Lung (tissue), 12 donors: ENCODE data around the gene ATAD3B. TPM values are rescaled to one million over a fixed set of nuclear protein-coding genes. Genes with fewer than 3 reads are reported as not detected.
"Not testable (repeated sequence)": the region's sequence is repeated elsewhere in the genome, so short reads cannot be mapped to it uniquely, and the experiment has no call there.

ENCODE experiments used
- ATAC-seq: fragments of 200-7000 bp; cut with Tn5 transposase; one replicate; pipeline ENCODE4 v1.9.1; 2020; ENCODE audit warnings: moderate number of reproducible peaks; ENCODE audit not compliant: insufficient read depth, low FRiP score
- DNase-seq, 3 donors: peaks; one replicate each; pipeline ENCODE4 v3.0.0-alpha.2; 2013 to 2017
- H3K27ac ChIP-seq, 2 donors: one replicate each; pipeline ENCODE4 v1.5.1; 2013; ENCODE audit warnings: mild to moderate bottlenecking in 2 of 2, moderate library complexity in 2 of 2, control low read depth in 1 of 2, inconsistent platforms in 1 of 2, low read depth in 1 of 2, low read length in 1 of 2
- H3K27me3 ChIP-seq, 3 donors: one replicate each; pipeline ENCODE4 v1.5.1; 2013; ENCODE audit warnings: low read length in 2 of 3; ENCODE audit not compliant: control insufficient read depth in 3 of 3, insufficient read depth in 3 of 3
- H3K36me3 ChIP-seq, 4 donors: one replicate each; pipeline ENCODE4 v1.5.1; 2013; ENCODE audit warnings: low read length in 4 of 4, mild to moderate bottlenecking in 1 of 4, moderate library complexity in 1 of 4; ENCODE audit not compliant: control insufficient read depth in 4 of 4, insufficient read depth in 4 of 4
- H3K4me1 ChIP-seq, 5 donors: one replicate each; pipeline ENCODE4 v1.5.1; 2013; ENCODE audit warnings: low read length in 5 of 5, mild to moderate bottlenecking in 2 of 5, moderate library complexity in 1 of 5; ENCODE audit not compliant: control insufficient read depth in 5 of 5, insufficient read depth in 5 of 5
- H3K4me3 ChIP-seq: one replicate; pipeline ENCODE4 v1.5.1; 2013; ENCODE audit warnings: mild to moderate bottlenecking, control low read depth, moderate library complexity
- H3K9ac ChIP-seq, 2 donors: one replicate each; pipeline ENCODE4 v1.5.1; 2013; ENCODE audit warnings: low read length in 2 of 2, control low read depth in 1 of 2; ENCODE audit not compliant: insufficient read depth in 1 of 2
- H3K9me3 ChIP-seq, 4 donors: one replicate each; pipeline ENCODE4 v1.5.1; 2013; ENCODE audit warnings: low read length in 3 of 4, mild to moderate bottlenecking in 1 of 4, moderate library complexity in 1 of 4; ENCODE audit not compliant: control insufficient read depth in 4 of 4, insufficient read depth in 3 of 4
- WGBS, 2 donors: extraction: QIAGEN DNeasy Blood & Tissue Kit; methylation state at CpG; one replicate each; pipeline ENCODE4 v1.1.7; 2013; 5-methylcytosine and 5-hydroxymethylcytosine counted together
- polyA plus RNA-seq, 2 donors: library from polyadenylated mRNA; stranded (reverse); fragments of 200-250 nt; gene quantifications; one replicate each; pipeline ENCODE4 v1.2.1, GENCODE V29; 2013
- total RNA-seq, 2 donors: library from RNA; depleted of rRNA in 1 of 2; stranded (reverse); fragments of >200 nt in 1 of 2; gene quantifications; one replicate each; pipeline ENCODE4 v1.2.1, GENCODE V29; 2014 to 2021
- TF ChIP-seq, protein P1 (sequence below): IDR thresholded peaks from 2 replicates; pipeline ENCODE4 v1.5.1; 2012; ENCODE audit warnings: mild to moderate bottlenecking; ENCODE audit errors: control extremely low read depth, extremely low read depth
- donor health status: control.
- donor health status: control.
- donor health status: Bipolar disorder and iron deficiency.
- donor health status: healthy.
- donor health status: DM: yes; HTN: yes; CAD: no.

ATAD3B gene
- total and polyA plus RNA-seq, 4 donors: 21.6 to 39.0 (median 28.0) TPM

DNA sequence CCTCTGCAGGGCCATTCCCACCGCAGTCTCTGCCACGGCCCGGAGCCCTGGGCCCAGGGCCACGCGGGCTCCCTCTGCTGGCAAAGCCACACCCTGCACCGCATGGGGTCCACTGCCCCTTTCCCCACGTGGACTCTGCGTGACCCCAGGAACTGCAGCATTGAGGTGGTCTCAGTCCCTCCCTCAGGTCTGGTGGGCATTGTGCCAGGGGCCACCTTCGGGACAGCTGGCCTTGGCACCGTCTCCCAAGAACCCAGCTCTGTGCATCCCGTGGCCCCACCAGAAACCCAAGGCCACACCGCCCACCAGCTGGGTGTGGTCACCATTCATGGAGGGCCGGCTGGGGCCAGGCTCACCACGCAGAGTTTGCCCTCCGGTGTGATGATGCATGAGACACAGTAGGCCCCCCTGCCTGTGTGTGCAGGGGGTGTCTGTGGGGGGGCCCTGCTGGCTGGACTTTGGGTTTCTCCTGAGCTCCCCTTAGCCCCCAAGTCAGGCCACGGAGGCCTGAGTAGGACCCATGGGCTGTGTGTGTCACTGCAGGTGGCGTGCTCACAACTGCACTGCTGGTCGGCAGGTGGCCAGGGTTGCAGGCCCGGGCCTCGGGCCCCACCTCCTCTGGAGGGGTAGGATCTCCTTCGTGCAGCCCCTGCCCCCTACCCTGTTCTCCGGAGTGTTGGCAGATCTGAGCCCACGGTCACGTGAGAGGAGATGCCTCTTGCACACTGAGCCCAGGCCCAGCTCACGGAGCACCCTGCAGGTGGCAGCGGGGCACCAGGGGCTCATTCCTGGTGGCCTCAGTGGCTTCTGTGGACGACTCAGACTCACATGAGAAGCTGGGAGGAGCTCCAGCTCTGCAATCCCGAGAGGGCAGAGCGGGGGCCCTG, 30.3 kb upstream of the ATAD3B start:
- Histone ChIP-seq H3K27me3 (no peaks in the 10 kb centered on the region), H3K9ac (no peak overlapping the region), H3K36me3 (peaks cover 0 to 5% (median 0%) of the 10 kb centered on the region in 4 donors), H3K27ac (no peak overlapping the region), H3K4me1 (peaks cover 0 to 23% (median 14%) of the 10 kb centered on the region in 5 donors), H3K9me3 (no peaks in the 10 kb centered on the region), H3K4me3 (no peak overlapping the region)
- ATAC-seq: no peak
- TF ChIP-seq, protein P1, sequence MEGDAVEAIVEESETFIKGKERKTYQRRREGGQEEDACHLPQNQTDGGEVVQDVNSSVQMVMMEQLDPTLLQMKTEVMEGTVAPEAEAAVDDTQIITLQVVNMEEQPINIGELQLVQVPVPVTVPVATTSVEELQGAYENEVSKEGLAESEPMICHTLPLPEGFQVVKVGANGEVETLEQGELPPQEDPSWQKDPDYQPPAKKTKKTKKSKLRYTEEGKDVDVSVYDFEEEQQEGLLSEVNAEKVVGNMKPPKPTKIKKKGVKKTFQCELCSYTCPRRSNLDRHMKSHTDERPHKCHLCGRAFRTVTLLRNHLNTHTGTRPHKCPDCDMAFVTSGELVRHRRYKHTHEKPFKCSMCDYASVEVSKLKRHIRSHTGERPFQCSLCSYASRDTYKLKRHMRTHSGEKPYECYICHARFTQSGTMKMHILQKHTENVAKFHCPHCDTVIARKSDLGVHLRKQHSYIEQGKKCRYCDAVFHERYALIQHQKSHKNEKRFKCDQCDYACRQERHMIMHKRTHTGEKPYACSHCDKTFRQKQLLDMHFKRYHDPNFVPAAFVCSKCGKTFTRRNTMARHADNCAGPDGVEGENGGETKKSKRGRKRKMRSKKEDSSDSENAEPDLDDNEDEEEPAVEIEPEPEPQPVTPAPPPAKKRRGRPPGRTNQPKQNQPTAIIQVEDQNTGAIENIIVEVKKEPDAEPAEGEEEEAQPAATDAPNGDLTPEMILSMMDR: peak; percentile 41
- peak in 2 of 3 donors; percentile 46 to 63 for DNase-seq
- WGBS, 2 donors: 35 to 38% methylated on average over 29 of the region's 29 CpGs

DNA sequence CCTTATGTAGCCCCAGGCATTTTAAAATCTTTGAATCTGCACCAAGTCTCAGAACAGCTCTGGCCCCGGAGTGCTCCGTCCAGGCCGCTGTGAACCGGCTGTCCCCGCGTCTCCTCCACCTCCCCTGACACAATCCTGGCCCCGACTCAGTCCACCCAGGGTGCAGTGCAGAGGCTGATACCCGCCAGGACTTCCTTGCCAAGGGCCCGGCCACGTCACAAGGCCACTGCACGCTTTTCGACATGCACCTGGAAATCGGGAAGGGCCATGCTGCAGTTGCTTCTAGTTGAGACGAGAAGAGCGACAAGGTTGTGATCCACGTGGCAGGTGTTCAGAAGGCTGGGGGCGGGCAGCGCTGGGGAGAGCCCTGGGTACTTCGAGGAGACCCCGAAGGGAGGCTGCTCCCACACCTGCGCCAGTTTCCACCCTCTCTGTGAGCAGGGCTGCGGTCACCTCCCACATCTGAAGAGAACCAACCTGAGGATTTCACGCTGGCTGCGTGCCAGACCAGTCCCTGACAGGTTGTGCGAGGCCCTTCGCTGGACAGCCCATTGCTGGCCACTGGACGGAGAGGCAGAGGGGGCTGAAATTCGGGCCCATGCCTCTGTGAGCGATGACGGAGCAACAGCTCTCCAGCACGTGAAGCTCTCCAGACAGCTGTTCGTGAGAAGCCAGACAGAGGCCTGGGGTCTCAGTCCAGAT, 29.3 kb upstream of the ATAD3B start:
- Histone ChIP-seq H3K9me3 (no peaks in the 10 kb centered on the region), H3K9ac (no peak overlapping the region), H3K27me3 (no peaks in the 10 kb centered on the region), H3K27ac (no peak overlapping the region), H3K36me3 (peaks cover 0 to 5% (median 0%) of the 10 kb centered on the region in 4 donors), H3K4me1 (peaks cover 0 to 14% (median 10%) of the 10 kb centered on the region in 5 donors), H3K4me3 (no peak overlapping the region)
- no peak for DNase-seq
- TF ChIP-seq, protein P1: no peak
- ATAC-seq: no peak
- 70 to 79% methylated on average over 32 of the region's 32 CpGs for whole genome bisulfite sequencing, 2 donors

DNA sequence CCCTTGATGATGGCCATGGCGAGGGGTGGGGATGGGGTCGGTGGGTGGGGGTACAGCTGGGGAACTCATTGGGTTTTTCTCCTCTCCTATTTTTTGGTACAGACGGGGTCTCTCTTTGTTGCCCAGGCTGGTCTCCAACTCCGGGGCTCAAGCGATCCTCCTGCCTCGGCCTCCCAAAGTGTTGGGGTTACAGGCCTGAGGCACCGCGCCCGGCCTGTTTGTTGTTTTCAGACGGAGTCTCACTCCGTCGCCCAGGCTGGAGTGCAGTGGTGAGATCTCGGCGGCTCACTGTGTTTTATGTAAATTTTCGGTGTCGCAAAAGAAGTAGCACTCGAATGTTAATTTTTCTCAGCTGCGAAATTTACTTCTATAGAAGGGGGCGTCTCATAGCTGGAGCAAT, 24.9 kb upstream of the ATAD3B start:
- H3K36me3 ChIP-seq, DNase-seq: not testable (repeated sequence)

DNA sequence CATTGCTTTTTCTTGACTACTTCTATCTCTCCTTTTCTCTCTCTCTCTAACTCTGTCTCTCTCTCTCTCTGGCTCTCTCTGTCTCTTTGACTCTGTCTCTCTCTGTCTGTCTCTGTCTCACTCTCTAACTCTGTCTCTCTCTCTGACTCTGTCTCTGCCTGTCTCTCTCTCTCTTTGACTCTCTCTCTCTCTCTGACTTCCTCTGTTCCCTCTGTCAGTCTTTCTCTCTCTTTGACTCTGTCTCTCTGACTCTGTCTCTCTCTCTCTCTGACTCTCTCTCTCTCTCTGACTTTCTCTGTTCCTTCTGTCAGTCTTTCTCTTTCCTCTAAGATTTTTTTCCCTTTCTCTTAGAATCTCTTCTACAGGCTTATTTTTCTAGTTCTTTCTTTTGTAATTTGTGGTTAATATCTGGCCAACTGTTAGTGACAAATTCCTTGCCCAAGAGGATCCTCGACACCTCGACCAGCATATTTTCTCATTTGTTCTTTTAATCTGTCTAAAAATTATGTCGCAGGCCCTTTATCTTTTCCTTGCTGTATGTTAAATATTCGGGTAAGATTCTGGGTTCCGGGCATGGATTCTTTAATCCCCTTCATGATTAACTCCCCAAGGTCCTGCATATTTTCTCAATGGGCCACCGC, 22.3 kb upstream of the ATAD3B start, which contains the start of gene ATAD3C:
Gene ATAD3C (plus strand): TSS at position 591 of the 641 bp plus-strand sequence. CDS start 995 bp downstream, outside the sequence.
- DNase-seq (no peak), ATAC-seq (no peak)
- Histone ChIP-seq H3K9ac (no peak within 1 kb of the TSS), H3K36me3 (no peaks in the 10 kb centered on the region), H3K27me3 (no peaks in the 10 kb centered on the region), H3K9me3 (no peaks in the 10 kb centered on the region), H3K27ac (no peak within 1 kb of the TSS), H3K4me1 (no peaks in the 10 kb centered on the region), H3K4me3 (no peak within 1 kb of the TSS)
- whole genome bisulfite sequencing, 2 donors: 80 to 84% methylated on average over 6 of the region's 6 CpGs
- TF ChIP-seq, protein P1: no peak

More for the DNA sequence above, 24.9 kb upstream of the ATAD3B start:
- not testable (repeated sequence) for ATAC-seq, H3K9ac ChIP-seq, H3K27me3 ChIP-seq, H3K27ac ChIP-seq, H3K9me3 ChIP-seq, H3K4me3 ChIP-seq, H3K4me1 ChIP-seq
- 93 to 95% methylated on average over 18 to 19 of the region's 19 CpGs for WGBS, 2 donors

DNA sequence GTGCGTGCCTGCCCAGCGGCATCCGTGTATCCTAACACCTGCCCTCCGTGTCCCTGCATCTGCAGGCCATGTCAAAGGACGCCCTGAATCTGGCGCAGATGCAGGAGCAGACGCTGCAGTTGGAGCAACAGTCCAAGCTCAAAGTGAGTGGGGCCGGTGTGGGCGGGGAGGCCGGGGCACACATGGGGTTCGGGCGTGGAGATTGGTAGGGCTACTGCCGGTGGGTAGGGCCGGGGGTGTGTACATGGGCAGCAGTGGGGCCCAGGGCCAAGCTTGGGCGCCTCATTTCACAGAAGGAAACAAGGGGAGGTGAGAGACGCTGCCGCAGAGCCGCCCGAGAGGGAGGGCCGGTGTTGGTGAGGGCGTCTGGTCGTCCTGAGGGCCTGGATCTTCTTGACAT, 20.9 kb upstream of the ATAD3B start:
- not testable (repeated sequence) for ATAC-seq, H3K4me3 ChIP-seq, H3K9ac ChIP-seq, H3K27me3 ChIP-seq, DNase-seq, H3K4me1 ChIP-seq, H3K9me3 ChIP-seq, H3K36me3 ChIP-seq, H3K27ac ChIP-seq
- whole genome bisulfite sequencing, 2 donors: 79 to 88% methylated on average over 22 of the region's 22 CpGs
